A549 (cell line): ENCODE data around the gene SZT2.

Experiments used
- ESRRA ChIP-seq: fragments of 150-350 bp; IDR thresholded peaks from 2 replicates; pipeline ENCODE4 v1.6.1; 2014; ENCODE audit warnings: mild to moderate bottlenecking, low read length, borderline replicate concordance
- FOSB ChIP-seq: fragments of 250-450 bp; sonication (Bioruptor Pico); IDR thresholded peaks from 2 replicates; pipeline ENCODE4 v1.5.0; 2020; ENCODE audit warnings: mild to moderate bottlenecking, moderate library complexity
- HOXB13 ChIP-seq: fragments of 250-450 bp; sonication (Bioruptor Pico); IDR thresholded peaks from 2 replicates; pipeline ENCODE4 v1.5.0; 2020; ENCODE audit warnings: low read depth, mild to moderate bottlenecking, moderate library complexity
- MAX ChIP-seq: IDR thresholded peaks from 2 replicates; pipeline ENCODE4 v1.6.1; 2012
- NR3C1 ChIP-seq: fragments of >200 bp; sonication (Bioruptor Twin); formaldehyde crosslinking; IDR thresholded peaks from 3 replicates; pipeline ENCODE4 v1.6.1; 2017
- POLR2A ChIP-seq: IDR thresholded peaks from 2 replicates; pipeline ENCODE4 v1.6.1; 2012; ENCODE audit warnings: mild to moderate bottlenecking, low read length
- POLR2AphosphoS2 ChIP-seq: conservative IDR thresholded peaks from 2 replicates; pipeline ENCODE4 v1.6.1; 2012; ENCODE audit warnings: low read length, improper control_type of control experiment, inconsistent platforms
- RNF2 ChIP-seq: fragments of 200-600 bp; sonication (generic); IDR thresholded peaks from 2 replicates; pipeline ENCODE4 v1.6.1; 2016; ENCODE audit warnings: low read depth, mild to moderate bottlenecking, antibody characterized with exemption, moderate library complexity, borderline replicate concordance
- SMC3 ChIP-seq: fragments of >200 bp; sonication (Bioruptor Twin); formaldehyde crosslinking; IDR thresholded peaks from 3 replicates; pipeline ENCODE4 v1.6.1; 2018; ENCODE audit warnings: inconsistent platforms
- TF ChIP-seq, protein P1 (sequence below): fragments of >200 bp; sonication (Bioruptor Twin); formaldehyde crosslinking; IDR thresholded peaks from 3 replicates; pipeline ENCODE4 v1.5.1; 2016
- TF ChIP-seq, protein P2 (sequence below): fragments of 200-600 bp; sonication (generic); IDR thresholded peaks from 2 replicates; pipeline ENCODE4 v1.6.1; 2016; ENCODE audit warnings: antibody characterized with exemption, mild to moderate bottlenecking, moderate library complexity

- no peak for TF ChIP-seq SMC3
- no peak for TF ChIP-seq MAX
- no peak for TF ChIP-seq POLR2A
- no peak for TF ChIP-seq ESRRA
- TF ChIP-seq POLR2AphosphoS2: no peak
- TF ChIP-seq, protein P1, sequence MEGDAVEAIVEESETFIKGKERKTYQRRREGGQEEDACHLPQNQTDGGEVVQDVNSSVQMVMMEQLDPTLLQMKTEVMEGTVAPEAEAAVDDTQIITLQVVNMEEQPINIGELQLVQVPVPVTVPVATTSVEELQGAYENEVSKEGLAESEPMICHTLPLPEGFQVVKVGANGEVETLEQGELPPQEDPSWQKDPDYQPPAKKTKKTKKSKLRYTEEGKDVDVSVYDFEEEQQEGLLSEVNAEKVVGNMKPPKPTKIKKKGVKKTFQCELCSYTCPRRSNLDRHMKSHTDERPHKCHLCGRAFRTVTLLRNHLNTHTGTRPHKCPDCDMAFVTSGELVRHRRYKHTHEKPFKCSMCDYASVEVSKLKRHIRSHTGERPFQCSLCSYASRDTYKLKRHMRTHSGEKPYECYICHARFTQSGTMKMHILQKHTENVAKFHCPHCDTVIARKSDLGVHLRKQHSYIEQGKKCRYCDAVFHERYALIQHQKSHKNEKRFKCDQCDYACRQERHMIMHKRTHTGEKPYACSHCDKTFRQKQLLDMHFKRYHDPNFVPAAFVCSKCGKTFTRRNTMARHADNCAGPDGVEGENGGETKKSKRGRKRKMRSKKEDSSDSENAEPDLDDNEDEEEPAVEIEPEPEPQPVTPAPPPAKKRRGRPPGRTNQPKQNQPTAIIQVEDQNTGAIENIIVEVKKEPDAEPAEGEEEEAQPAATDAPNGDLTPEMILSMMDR: no peak
- no peak for TF ChIP-seq NR3C1
- TF ChIP-seq FOSB (CRISPR knock-in tag): no peak
- TF ChIP-seq RNF2: no peak
- TF ChIP-seq HOXB13: no peak
- TF ChIP-seq, protein P2, sequence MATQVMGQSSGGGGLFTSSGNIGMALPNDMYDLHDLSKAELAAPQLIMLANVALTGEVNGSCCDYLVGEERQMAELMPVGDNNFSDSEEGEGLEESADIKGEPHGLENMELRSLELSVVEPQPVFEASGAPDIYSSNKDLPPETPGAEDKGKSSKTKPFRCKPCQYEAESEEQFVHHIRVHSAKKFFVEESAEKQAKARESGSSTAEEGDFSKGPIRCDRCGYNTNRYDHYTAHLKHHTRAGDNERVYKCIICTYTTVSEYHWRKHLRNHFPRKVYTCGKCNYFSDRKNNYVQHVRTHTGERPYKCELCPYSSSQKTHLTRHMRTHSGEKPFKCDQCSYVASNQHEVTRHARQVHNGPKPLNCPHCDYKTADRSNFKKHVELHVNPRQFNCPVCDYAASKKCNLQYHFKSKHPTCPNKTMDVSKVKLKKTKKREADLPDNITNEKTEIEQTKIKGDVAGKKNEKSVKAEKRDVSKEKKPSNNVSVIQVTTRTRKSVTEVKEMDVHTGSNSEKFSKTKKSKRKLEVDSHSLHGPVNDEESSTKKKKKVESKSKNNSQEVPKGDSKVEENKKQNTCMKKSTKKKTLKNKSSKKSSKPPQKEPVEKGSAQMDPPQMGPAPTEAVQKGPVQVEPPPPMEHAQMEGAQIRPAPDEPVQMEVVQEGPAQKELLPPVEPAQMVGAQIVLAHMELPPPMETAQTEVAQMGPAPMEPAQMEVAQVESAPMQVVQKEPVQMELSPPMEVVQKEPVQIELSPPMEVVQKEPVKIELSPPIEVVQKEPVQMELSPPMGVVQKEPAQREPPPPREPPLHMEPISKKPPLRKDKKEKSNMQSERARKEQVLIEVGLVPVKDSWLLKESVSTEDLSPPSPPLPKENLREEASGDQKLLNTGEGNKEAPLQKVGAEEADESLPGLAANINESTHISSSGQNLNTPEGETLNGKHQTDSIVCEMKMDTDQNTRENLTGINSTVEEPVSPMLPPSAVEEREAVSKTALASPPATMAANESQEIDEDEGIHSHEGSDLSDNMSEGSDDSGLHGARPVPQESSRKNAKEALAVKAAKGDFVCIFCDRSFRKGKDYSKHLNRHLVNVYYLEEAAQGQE: no peak
Measured at GRCh38 chr1:43444151-43444828, 54.6 kb downstream of the SZT2 start.
